HEK293 (cell line): Measurements from ENCODE around the gene CAGE1.

Source experiments
- CTCF ChIA-PET: fragments of 350-600 bp; formaldehyde crosslinking; extraction: SDS; loops from one replicate; lab custom pipeline; 2021; ENCODE audit warnings: antibody characterized with exemption; lab: Yijun Ruan, JAX
- POLR2A ChIA-PET: fragments of 300-600 bp; formaldehyde crosslinking; extraction: SDS; loops from one replicate; lab custom pipeline; 2020; ENCODE audit warnings: antibody characterized with exemption, inconsistent platforms; lab: Yijun Ruan, JAX
- H3K27ac ChIP-seq: fragments of 200-500 bp; sonication (Bioruptor generic); 2 replicates; pipeline ENCODE4 v1.5.1; 2014; ENCODE audit warnings: low read depth, low read length, control low read depth, inconsistent platforms; ENCODE audit errors: extremely low read depth
- H3K36me3 ChIP-seq, 2 experiments: fragments of 200-500 bp in 1 of 2; sonication (Bioruptor generic) in 1 of 2; 1 replicate in 1 of 2; 2 replicates in 1 of 2; pipeline ENCODE4 v1.5.1; 2014 to 2017; ENCODE audit warnings: inconsistent platforms in 2 of 2, low read length in 2 of 2; ENCODE audit not compliant: control insufficient read depth in 2 of 2, insufficient read depth in 1 of 2
- H3K4me1 ChIP-seq: fragments of 200-500 bp; sonication (Bioruptor generic); 2 replicates; pipeline ENCODE4 v1.5.1; 2014; ENCODE audit warnings: mild to moderate bottlenecking, low read length, inconsistent platforms; ENCODE audit not compliant: control insufficient read depth, insufficient read depth
- H3K4me3 ChIP-seq: 2 replicates; pipeline ENCODE4 v1.5.1; 2011; ENCODE audit warnings: low read depth, mild to moderate bottlenecking, control low read depth, low read length, moderate library complexity
- H3K9me3 ChIP-seq: fragments of 200-500 bp; sonication (Bioruptor generic); 2 replicates; pipeline ENCODE4 v1.5.1; 2014; ENCODE audit warnings: low read depth, low read length, inconsistent platforms; ENCODE audit not compliant: control insufficient read depth, insufficient read depth
- GLI4 ChIP-seq: fragments of 450-650 bp; formaldehyde crosslinking; IDR thresholded peaks from 2 replicates; pipeline ENCODE4 v1.5.1; 2016; ENCODE audit warnings: missing biosample characterization, missing genetic modification characterization
- HIC1 ChIP-seq: fragments of 450-650 bp; formaldehyde crosslinking; IDR thresholded peaks from 2 replicates; pipeline ENCODE4 v1.5.1; 2016; ENCODE audit warnings: missing biosample characterization, missing genetic modification characterization
- INSM2 ChIP-seq: fragments of 450-650 bp; formaldehyde crosslinking; IDR thresholded peaks from 2 replicates; pipeline ENCODE4 v1.5.1; 2016; ENCODE audit warnings: missing biosample characterization, missing genetic modification characterization
- KLF8 ChIP-seq: fragments of 450-650 bp; formaldehyde crosslinking; IDR thresholded peaks from 2 replicates; pipeline ENCODE4 v1.5.1; 2016; ENCODE audit warnings: missing biosample characterization, missing genetic modification characterization
- MZF1 ChIP-seq: fragments of 450-650 bp; formaldehyde crosslinking; IDR thresholded peaks from 2 replicates; pipeline ENCODE4 v1.5.1; 2017; ENCODE audit warnings: missing biosample characterization, missing genetic modification characterization, borderline replicate concordance
- SCRT2 ChIP-seq: fragments of 450-650 bp; formaldehyde crosslinking; IDR thresholded peaks from 2 replicates; pipeline ENCODE4 v1.5.1; 2016; ENCODE audit warnings: missing biosample characterization, missing genetic modification characterization
- ZFP41 ChIP-seq: fragments of 450-650 bp; formaldehyde crosslinking; IDR thresholded peaks from 2 replicates; pipeline ENCODE4 v1.5.1; 2016; ENCODE audit warnings: missing biosample characterization, missing genetic modification characterization, borderline replicate concordance
- ZNF169 ChIP-seq: fragments of 450-650 bp; formaldehyde crosslinking; IDR thresholded peaks from 2 replicates; pipeline ENCODE4 v1.5.1; 2016; ENCODE audit warnings: missing biosample characterization, missing genetic modification characterization
- ZNF366 ChIP-seq: fragments of 450-650 bp; formaldehyde crosslinking; conservative IDR thresholded peaks from 2 replicates; pipeline ENCODE4 v1.5.1; 2016; ENCODE audit warnings: missing biosample characterization, missing genetic modification characterization
- ZNF391 ChIP-seq: fragments of 450-650 bp; formaldehyde crosslinking; IDR thresholded peaks from 2 replicates; pipeline ENCODE4 v1.5.1; 2016; ENCODE audit warnings: low read depth, missing biosample characterization, missing genetic modification characterization, borderline replicate concordance
- ZNF394 ChIP-seq: fragments of 450-650 bp; formaldehyde crosslinking; IDR thresholded peaks from 2 replicates; pipeline ENCODE4 v1.5.1; 2016; ENCODE audit warnings: missing biosample characterization, missing genetic modification characterization, mild to moderate bottlenecking, moderate library complexity, borderline replicate concordance
- ZNF433 ChIP-seq: fragments of 450-650 bp; formaldehyde crosslinking; IDR thresholded peaks from 2 replicates; pipeline ENCODE4 v1.5.1; 2016; ENCODE audit warnings: missing biosample characterization, missing genetic modification characterization, low read depth
- ZNF580 ChIP-seq: fragments of 450-650 bp; formaldehyde crosslinking; IDR thresholded peaks from 2 replicates; pipeline ENCODE4 v1.5.1; 2016; ENCODE audit warnings: missing biosample characterization, missing genetic modification characterization
- ZNF585B ChIP-seq: fragments of 450-650 bp; formaldehyde crosslinking; IDR thresholded peaks from 2 replicates; pipeline ENCODE4 v1.5.1; 2016; ENCODE audit warnings: missing biosample characterization, missing genetic modification characterization
- ZNF701 ChIP-seq: fragments of 450-650 bp; formaldehyde crosslinking; IDR thresholded peaks from 2 replicates; pipeline ENCODE4 v1.5.1; 2016; ENCODE audit warnings: missing biosample characterization, missing genetic modification characterization
- ZNF791 ChIP-seq: fragments of 450-650 bp; formaldehyde crosslinking; IDR thresholded peaks from 2 replicates; pipeline ENCODE4 v1.5.1; 2016; ENCODE audit warnings: missing biosample characterization, missing genetic modification characterization
- TF ChIP-seq, protein P1 (sequence below): fragments of 450-650 bp; formaldehyde crosslinking; IDR thresholded peaks from 2 replicates; pipeline ENCODE4 v1.5.1; 2016; ENCODE audit warnings: missing biosample characterization, missing genetic modification characterization, borderline replicate concordance

CAGE1 gene

GRCh38 chr6:7425808-7426190 lies 36.3 kb upstream of the CAGE1 start:
- no peak for TF ChIP-seq ZNF169 (tag by site-specific recombination)
- no peak for TF ChIP-seq ZNF366
- no peak for TF ChIP-seq ZFP41
- TF ChIP-seq ZNF391 (tag by site-specific recombination) = no peak
- TF ChIP-seq INSM2 (tag by site-specific recombination) = no peak
- no peak for TF ChIP-seq ZNF580 (tag by site-specific recombination)
- TF ChIP-seq, protein P1, sequence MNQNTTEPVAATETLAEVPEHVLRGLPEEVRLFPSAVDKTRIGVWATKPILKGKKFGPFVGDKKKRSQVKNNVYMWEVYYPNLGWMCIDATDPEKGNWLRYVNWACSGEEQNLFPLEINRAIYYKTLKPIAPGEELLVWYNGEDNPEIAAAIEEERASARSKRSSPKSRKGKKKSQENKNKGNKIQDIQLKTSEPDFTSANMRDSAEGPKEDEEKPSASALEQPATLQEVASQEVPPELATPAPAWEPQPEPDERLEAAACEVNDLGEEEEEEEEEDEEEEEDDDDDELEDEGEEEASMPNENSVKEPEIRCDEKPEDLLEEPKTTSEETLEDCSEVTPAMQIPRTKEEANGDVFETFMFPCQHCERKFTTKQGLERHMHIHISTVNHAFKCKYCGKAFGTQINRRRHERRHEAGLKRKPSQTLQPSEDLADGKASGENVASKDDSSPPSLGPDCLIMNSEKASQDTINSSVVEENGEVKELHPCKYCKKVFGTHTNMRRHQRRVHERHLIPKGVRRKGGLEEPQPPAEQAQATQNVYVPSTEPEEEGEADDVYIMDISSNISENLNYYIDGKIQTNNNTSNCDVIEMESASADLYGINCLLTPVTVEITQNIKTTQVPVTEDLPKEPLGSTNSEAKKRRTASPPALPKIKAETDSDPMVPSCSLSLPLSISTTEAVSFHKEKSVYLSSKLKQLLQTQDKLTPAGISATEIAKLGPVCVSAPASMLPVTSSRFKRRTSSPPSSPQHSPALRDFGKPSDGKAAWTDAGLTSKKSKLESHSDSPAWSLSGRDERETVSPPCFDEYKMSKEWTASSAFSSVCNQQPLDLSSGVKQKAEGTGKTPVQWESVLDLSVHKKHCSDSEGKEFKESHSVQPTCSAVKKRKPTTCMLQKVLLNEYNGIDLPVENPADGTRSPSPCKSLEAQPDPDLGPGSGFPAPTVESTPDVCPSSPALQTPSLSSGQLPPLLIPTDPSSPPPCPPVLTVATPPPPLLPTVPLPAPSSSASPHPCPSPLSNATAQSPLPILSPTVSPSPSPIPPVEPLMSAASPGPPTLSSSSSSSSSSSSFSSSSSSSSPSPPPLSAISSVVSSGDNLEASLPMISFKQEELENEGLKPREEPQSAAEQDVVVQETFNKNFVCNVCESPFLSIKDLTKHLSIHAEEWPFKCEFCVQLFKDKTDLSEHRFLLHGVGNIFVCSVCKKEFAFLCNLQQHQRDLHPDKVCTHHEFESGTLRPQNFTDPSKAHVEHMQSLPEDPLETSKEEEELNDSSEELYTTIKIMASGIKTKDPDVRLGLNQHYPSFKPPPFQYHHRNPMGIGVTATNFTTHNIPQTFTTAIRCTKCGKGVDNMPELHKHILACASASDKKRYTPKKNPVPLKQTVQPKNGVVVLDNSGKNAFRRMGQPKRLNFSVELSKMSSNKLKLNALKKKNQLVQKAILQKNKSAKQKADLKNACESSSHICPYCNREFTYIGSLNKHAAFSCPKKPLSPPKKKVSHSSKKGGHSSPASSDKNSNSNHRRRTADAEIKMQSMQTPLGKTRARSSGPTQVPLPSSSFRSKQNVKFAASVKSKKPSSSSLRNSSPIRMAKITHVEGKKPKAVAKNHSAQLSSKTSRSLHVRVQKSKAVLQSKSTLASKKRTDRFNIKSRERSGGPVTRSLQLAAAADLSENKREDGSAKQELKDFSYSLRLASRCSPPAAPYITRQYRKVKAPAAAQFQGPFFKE (tag by site-specific recombination) = no peak
- TF ChIP-seq ZNF701 (tag by site-specific recombination) = no peak
- no peak for TF ChIP-seq ZNF433 (tag by site-specific recombination)
- TF ChIP-seq ZNF791 (tag by site-specific recombination) = no peak
- TF ChIP-seq ZNF585B = no peak
- no peak for TF ChIP-seq SCRT2 (tag by site-specific recombination)
- no peak for TF ChIP-seq GLI4
- TF ChIP-seq HIC1 = no peak
- TF ChIP-seq KLF8 (tag by site-specific recombination) = no peak
- no peak for TF ChIP-seq ZNF394 (tag by site-specific recombination)
- no peak for TF ChIP-seq MZF1
- Histone ChIP-seq H3K4me1 (no peaks in the 10 kb centered on the region), H3K9me3 (no peaks in the 10 kb centered on the region), H3K27ac (no peak overlapping the region), H3K36me3 (peaks cover 0 to 3% of the 10 kb centered on the region in 2 experiments; a peak in 1 of 3 replicates), H3K4me3 (no peak overlapping the region)
- POLR2A ChIA-PET = interaction anchor here (0.6 to 2.9 kb wide), 3 partner anchors 11 to 164 kb away, joined by 3 to 13 read pairs (median 6); partner anchors contain the start of genes DSP and SNRNP48
- CTCF ChIA-PET = interaction anchor here (0.6 to 1.6 kb wide), 13 partner anchors 10 to 308 kb away, joined by 3 to 7 read pairs (median 3); partner anchors contain the start of gene SNRNP48
